H1 (cell line): ENCODE data around the gene CAMK2D.

Experiments
- CTCF ChIP-seq, 3 experiments: IDR thresholded peaks; 1 replicate in 2 of 3; 2 replicates in 1 of 3; pipeline versions ENCODE4 v1.5.1 to v1.6.1; 2011; ENCODE audit warnings: low read length in 3 of 3, mild to moderate bottlenecking in 3 of 3, inconsistent platforms in 2 of 3, low read depth in 1 of 3, moderate library complexity in 1 of 3; ENCODE audit not compliant: insufficient read depth in 1 of 3; ENCODE audit errors: control extremely low read depth in 1 of 3
- EGR1 ChIP-seq: IDR thresholded peaks from 2 replicates; pipeline ENCODE4 v1.6.1; 2011; ENCODE audit warnings: low read depth, low read length, borderline replicate concordance
- EP300 ChIP-seq, 2 experiments: IDR thresholded peaks; 1 replicate in 1 of 2; 2 replicates in 1 of 2; pipeline ENCODE4 v1.6.1; 2011 to 2012; ENCODE audit warnings: low read depth in 2 of 2, low read length in 2 of 2, mild to moderate bottlenecking in 2 of 2, borderline replicate concordance in 1 of 2, inconsistent platforms in 1 of 2, moderate library complexity in 1 of 2
- EZH2 ChIP-seq: fragments of 200-600 bp; sonication (generic); IDR thresholded peaks from 2 replicates; pipeline ENCODE4 v1.7.1; 2012; ENCODE audit warnings: low read depth, mild to moderate bottlenecking, moderate library complexity, low read length, inconsistent platforms; ENCODE audit not compliant: severe bottlenecking
- JUND ChIP-seq: IDR thresholded peaks from 2 replicates; pipeline ENCODE4 v1.6.1; 2011; ENCODE audit warnings: mild to moderate bottlenecking, improper control_type of control experiment, low read length
- POLR2A ChIP-seq, 2 experiments: IDR thresholded peaks; 1 replicate in 1 of 2; 2 replicates in 1 of 2; pipeline ENCODE4 v1.6.1; 2011; ENCODE audit warnings: low read depth in 2 of 2, low read length in 2 of 2, mild to moderate bottlenecking in 2 of 2; ENCODE audit errors: control extremely low read depth in 1 of 2
- SP1 ChIP-seq: IDR thresholded peaks from 2 replicates; pipeline ENCODE4 v1.6.1; 2011; ENCODE audit warnings: low read depth, low read length
- TAF1 ChIP-seq: IDR thresholded peaks from 2 replicates; pipeline ENCODE4 v1.6.1; 2011; ENCODE audit warnings: mild to moderate bottlenecking, low read depth, low read length

GRCh38 chr4:113809311-113809710 lies 47.8 kb upstream of the CAMK2D start:
- no peak for TF ChIP-seq POLR2A (IDR thresholded peaks at IDR 0.05; ENCODE audit: control extremely low read depth in 1 of 2, low read depth in 2 of 2, low read length in 2 of 2)
- TF ChIP-seq JUND, result no peak
- no peak for TF ChIP-seq EZH2
- no peak for TF ChIP-seq CTCF (IDR thresholded peaks at IDR 0.05; ENCODE audit: control extremely low read depth in 1 of 3, insufficient read depth in 1 of 3, low read depth in 1 of 3, low read length in 3 of 3)
- TF ChIP-seq SP1, result no peak
- TF ChIP-seq TAF1, result no peak
- no peak for TF ChIP-seq EP300 (IDR thresholded peaks at IDR 0.05; ENCODE audit: borderline replicate concordance in 1 of 2, low read depth in 2 of 2, low read length in 2 of 2)
- TF ChIP-seq EGR1, result no peak
